ENCODE results near the gene RSBN1. TPM values are rescaled to one million over a fixed set of nuclear protein-coding genes. Genes with fewer than 3 reads are reported as not detected.

RSBN1 gene
- total RNA-seq, 4 donors from 2014 or later: 13.3 to 24.6 (median 17.5) TPM

- DNase-seq (ENCODE audit: low spot score): no peak
- no peak for TF ChIP-seq CTCF (IDR thresholded peaks at IDR 0.05)
- no peak for ATAC-seq (ENCODE audit: low FRiP score)
Measured at GRCh38 chr1:113846391-113847035, 34.2 kb upstream of the RSBN1 start.

- DNase-seq (ENCODE audit: low spot score) (no peak), ATAC-seq (ENCODE audit: low FRiP score) (no peak)
- TF ChIP-seq CTCF (IDR thresholded peaks at IDR 0.05): no peak
Measured at GRCh38 chr1:113836534-113836933, 24.3 kb upstream of the RSBN1 start.

DNA sequence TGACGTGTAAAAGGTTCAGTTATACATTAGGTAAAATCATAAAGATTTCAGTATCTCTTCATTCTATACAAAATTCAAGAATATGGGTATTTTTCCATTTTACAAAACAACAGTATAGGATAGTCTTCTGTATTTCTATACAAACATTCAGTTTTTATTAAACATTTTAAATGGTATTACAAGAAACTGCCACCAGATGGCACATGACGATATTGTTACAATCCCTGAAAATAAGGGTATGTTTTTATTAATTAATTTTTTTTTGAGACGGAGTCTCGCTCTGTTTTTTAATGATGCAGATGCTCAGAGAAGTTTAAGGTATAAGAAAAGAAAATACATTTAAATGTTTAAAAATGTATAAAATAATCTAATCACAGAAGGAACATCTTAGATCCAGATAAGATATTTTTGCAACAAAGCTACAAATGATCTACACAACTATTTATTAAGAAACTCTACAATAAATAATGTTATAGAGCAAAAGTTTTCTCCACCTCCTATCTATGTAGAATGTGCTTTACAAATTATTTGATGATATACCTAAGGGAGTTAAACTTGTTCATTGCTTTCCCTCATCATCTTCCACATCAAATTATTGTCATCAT is 23.5 kb upstream of the RSBN1 start:
- no peak for ATAC-seq (ENCODE audit: low FRiP score)
- no peak for TF ChIP-seq CTCF (IDR thresholded peaks at IDR 0.05)
- DNase-seq (ENCODE audit: low spot score): no peak

- DNase-seq (ENCODE audit: low spot score) (no peak), ATAC-seq (ENCODE audit: low FRiP score) (no peak)
- no peak for TF ChIP-seq CTCF (IDR thresholded peaks at IDR 0.05)
Measured at GRCh38 chr1:113834716-113835115, 22.4 kb upstream of the RSBN1 start.

DNA sequence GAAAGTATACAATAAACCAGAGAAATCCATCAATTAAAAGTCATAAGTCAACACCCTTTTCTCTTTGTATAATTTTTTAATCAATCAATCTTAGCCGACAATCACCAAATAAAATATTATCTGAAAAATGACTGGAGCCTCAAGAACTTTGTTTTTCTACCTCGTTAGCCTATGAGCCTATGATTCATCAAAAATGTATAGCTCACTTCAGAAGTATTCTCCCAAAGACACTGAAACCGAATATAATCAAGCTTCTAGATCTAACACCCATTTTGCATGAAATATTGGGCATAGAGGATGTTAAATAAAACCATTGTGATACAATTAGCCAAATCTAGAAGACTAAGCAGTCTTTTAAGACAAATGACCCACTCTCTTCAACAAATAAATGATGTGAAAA is 17.8 kb upstream of the RSBN1 start:
- ATAC-seq (ENCODE audit: low FRiP score): no peak
- DNase-seq (ENCODE audit: low spot score): no peak
- TF ChIP-seq CTCF (IDR thresholded peaks at IDR 0.05): no peak

DNA sequence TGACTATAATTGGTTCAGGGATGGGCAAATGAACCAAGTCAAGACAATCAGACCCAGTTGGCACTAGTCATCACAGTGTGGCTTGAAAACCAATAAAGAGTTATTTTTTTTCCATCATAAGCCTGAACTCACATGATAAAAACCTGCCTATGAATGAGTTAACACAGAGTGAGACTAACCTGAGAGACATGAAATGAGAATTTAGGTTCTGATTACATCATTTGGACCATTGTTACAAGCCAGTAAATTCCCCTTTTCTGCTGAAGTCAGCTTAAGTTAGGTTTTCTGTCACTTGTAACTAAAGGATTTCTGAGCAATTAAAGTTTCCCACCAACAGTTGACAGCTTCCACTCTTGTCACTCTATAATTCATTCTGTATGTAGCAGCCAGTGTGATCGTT is 9.6 kb upstream of the RSBN1 start:
- TF ChIP-seq CTCF (IDR thresholded peaks at IDR 0.05): no peak
- ATAC-seq (ENCODE audit: low FRiP score): no peak
- DNase-seq (ENCODE audit: low spot score): no peak

- no peak for ATAC-seq (ENCODE audit: low FRiP score)
- no peak for DNase-seq (ENCODE audit: low spot score)
Measured at GRCh38 chr1:113818578-113818977, 6.3 kb upstream of the RSBN1 start.

More at GRCh38 chr1:113818578-113818977, 6.3 kb upstream of the RSBN1 start:
- TF ChIP-seq CTCF (IDR thresholded peaks at IDR 0.05): no peak
